PC-3 (cell line): ENCODE results near the gene DNAJC1. TPM values are rescaled to one million over a fixed set of nuclear protein-coding genes. Genes with fewer than 3 reads are reported as not detected.
A peak's percentile ranks its signal among the peaks of the same experiment; 100 is the strongest.
"Not testable (repeated sequence)": the region's sequence is repeated elsewhere in the genome, so short reads cannot be mapped to it uniquely, and the experiment has no call there.

Experiments used
- ATAC-seq: fragments of 200-7000 bp; cut with Tn5 transposase; 2 replicates; pipeline ENCODE4 v1.9.1; 2020; ENCODE audit warnings: mild to moderate bottlenecking, moderate library complexity
- BruUV-seq: library from RNA; stranded (reverse); fragments of 400-500 nt; replicated peaks from 2 replicates; lab custom pipeline; 2021; lab: Mats Ljungman, UMichigan
- CTCF ChIA-PET: fragments of 300-600 bp; sonication (Branson Sonifier 250); formaldehyde crosslinking; loops from one replicate; lab custom pipeline; 2022; ENCODE audit warnings: antibody characterized with exemption; lab: Charles Lee
- POLR2A ChIA-PET: fragments of 300-600 bp; sonication (Branson Sonifier 250); formaldehyde crosslinking; loops from one replicate; lab custom pipeline; 2022; ENCODE audit warnings: antibody characterized with exemption; ENCODE audit not compliant: unreplicated experiment; lab: Charles Lee
- DNase-seq: peaks from one replicate; pipeline ENCODE4 v3.0.0-alpha.2; 2015
- H2AFZ ChIP-seq: fragments of 300-600 bp; sonication (generic); 2 replicates; pipeline ENCODE4 v1.6.0; 2016; ENCODE audit warnings: antibody characterized with exemption, low read length
- H3F3A ChIP-seq: fragments of 300-600 bp; sonication (generic); one replicate; pipeline ENCODE4 v1.6.0; 2017; ENCODE audit warnings: antibody characterized with exemption, low read length, control low read depth, mild to moderate bottlenecking; ENCODE audit not compliant: unreplicated experiment
- H3K27ac ChIP-seq: fragments of 300-600 bp; sonication (generic); 2 replicates; pipeline ENCODE4 v1.5.1; 2016; ENCODE audit warnings: mild to moderate bottlenecking, low read length
- H3K27me3 ChIP-seq: fragments of 300-600 bp; sonication (generic); 2 replicates; pipeline ENCODE4 v1.6.1; 2016; ENCODE audit warnings: low read length, mixed read lengths
- H3K36me3 ChIP-seq: fragments of 300-600 bp; sonication (generic); 2 replicates; pipeline ENCODE4 v1.6.1; 2016; ENCODE audit warnings: low read depth, mixed run types, low read length, mixed read lengths
- H3K4me1 ChIP-seq: fragments of 300-600 bp; sonication (generic); 2 replicates; pipeline ENCODE4 v1.5.1; 2016; ENCODE audit warnings: low read length; ENCODE audit not compliant: insufficient read depth
- H3K4me2 ChIP-seq: fragments of 300-600 bp; sonication (generic); 2 replicates; pipeline ENCODE4 v1.6.0; 2016; ENCODE audit warnings: low read length
- H3K4me3 ChIP-seq: fragments of 300-600 bp; sonication (generic); 2 replicates; pipeline ENCODE4 v1.5.1; 2016; ENCODE audit warnings: mild to moderate bottlenecking, low read length, mixed read lengths
- H3K79me2 ChIP-seq: fragments of 300-600 bp; sonication (generic); 2 replicates; pipeline ENCODE4 v1.6.1; 2017; ENCODE audit warnings: low read length, mixed read lengths
- H3K9ac ChIP-seq: fragments of 300-600 bp; sonication (generic); 2 replicates; pipeline ENCODE4 v1.6.0; 2016; ENCODE audit warnings: mild to moderate bottlenecking, low read length
- H3K9me2 ChIP-seq: fragments of 300-600 bp; sonication (generic); replicated peaks from 2 replicates; pipeline ENCODE4 v1.6.1; 2016; ENCODE audit warnings: mixed run types, low read length, mixed read lengths
- H3K9me3 ChIP-seq: fragments of 300-600 bp; sonication (generic); 2 replicates; pipeline ENCODE4 v1.6.1; 2016; ENCODE audit warnings: low read length, mixed read lengths
- H4K20me1 ChIP-seq: fragments of 300-600 bp; sonication (generic); 2 replicates; pipeline ENCODE4 v1.6.1; 2016; ENCODE audit warnings: low read length, mixed read lengths
- EZH2 ChIP-seq: fragments of 300-600 bp; sonication (generic); IDR thresholded peaks from one replicate; pipeline ENCODE4 v1.6.1; 2017; ENCODE audit warnings: antibody characterized with exemption, mild to moderate bottlenecking, low read length; ENCODE audit not compliant: unreplicated experiment
- EZH2phosphoT487 ChIP-seq: fragments of 300-600 bp; sonication (generic); IDR thresholded peaks from 2 replicates; pipeline ENCODE4 v1.6.1; 2018; ENCODE audit warnings: mild to moderate bottlenecking, antibody characterized with exemption, low read length, borderline replicate concordance
- intact Hi-C: fragments of 100-400 bp; cut with micrococcal nuclease; formaldehyde crosslinking; loops from 2 replicates; pipeline ENCODE4 v1.9.0; 2023
- total RNA-seq: library from RNA; depleted of rRNA; stranded (reverse); fragments of >200 nt; gene quantifications from 2 replicates; pipeline ENCODE4 v1.2.3, GENCODE V29; 2014
- TF ChIP-seq, protein P1 (sequence below): fragments of 300-600 bp; sonication (generic); conservative IDR thresholded peaks from 2 replicates; pipeline ENCODE4 v1.5.1; 2017; ENCODE audit warnings: antibody characterized with exemption, low read depth, mild to moderate bottlenecking, low read length

DNAJC1 gene
- total RNA-seq, 1 experiment from 2014 or later, result 53.4 TPM

- ATAC-seq, result no peak
- CTCF ChIA-PET, result no interaction called here
- TF ChIP-seq EZH2phosphoT487, result no peak
- no peak for TF ChIP-seq EZH2
- TF ChIP-seq, protein P1, sequence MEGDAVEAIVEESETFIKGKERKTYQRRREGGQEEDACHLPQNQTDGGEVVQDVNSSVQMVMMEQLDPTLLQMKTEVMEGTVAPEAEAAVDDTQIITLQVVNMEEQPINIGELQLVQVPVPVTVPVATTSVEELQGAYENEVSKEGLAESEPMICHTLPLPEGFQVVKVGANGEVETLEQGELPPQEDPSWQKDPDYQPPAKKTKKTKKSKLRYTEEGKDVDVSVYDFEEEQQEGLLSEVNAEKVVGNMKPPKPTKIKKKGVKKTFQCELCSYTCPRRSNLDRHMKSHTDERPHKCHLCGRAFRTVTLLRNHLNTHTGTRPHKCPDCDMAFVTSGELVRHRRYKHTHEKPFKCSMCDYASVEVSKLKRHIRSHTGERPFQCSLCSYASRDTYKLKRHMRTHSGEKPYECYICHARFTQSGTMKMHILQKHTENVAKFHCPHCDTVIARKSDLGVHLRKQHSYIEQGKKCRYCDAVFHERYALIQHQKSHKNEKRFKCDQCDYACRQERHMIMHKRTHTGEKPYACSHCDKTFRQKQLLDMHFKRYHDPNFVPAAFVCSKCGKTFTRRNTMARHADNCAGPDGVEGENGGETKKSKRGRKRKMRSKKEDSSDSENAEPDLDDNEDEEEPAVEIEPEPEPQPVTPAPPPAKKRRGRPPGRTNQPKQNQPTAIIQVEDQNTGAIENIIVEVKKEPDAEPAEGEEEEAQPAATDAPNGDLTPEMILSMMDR, result no peak
These were observed 284.0 kb downstream of the DNAJC1 start for GRCh38 chr10:21719502-21719901.

GRCh38 chr10:21717437-21718054 lies 286.0 kb downstream of the DNAJC1 start:
- H3K36me3 ChIP-seq, ATAC-seq, H3F3A ChIP-seq, intact Hi-C loops, H3K27me3 ChIP-seq, H3K4me3 ChIP-seq, H4K20me1 ChIP-seq, CTCF ChIA-PET, H3K27ac ChIP-seq, BruUV-seq, H3K9ac ChIP-seq, DNase-seq, H3K9me3 ChIP-seq, H3K79me2 ChIP-seq, POLR2A ChIA-PET, H3K9me2 ChIP-seq, H3K4me2 ChIP-seq, H2AFZ ChIP-seq: not testable (repeated sequence)
- H3K4me1 ChIP-seq, result peaks cover 11% of the 10 kb centered on the region

More at GRCh38 chr10:21719502-21719901, 284.0 kb downstream of the DNAJC1 start:
- no peaks in the 10 kb centered on the region for H3F3A ChIP-seq
- no TSS peak for BruUV-seq
- DNase-seq, result no peak
- intact Hi-C loops, result no loop called here
- 0 out of 2 replicates have a peak, but pooled peaks cover 5% of the 10 kb centered on the region for H4K20me1 ChIP-seq
- POLR2A ChIA-PET, result no interaction called here
- no peak overlapping the region for H3K4me2 ChIP-seq
- H3K9me3 ChIP-seq, result no peaks in the 10 kb centered on the region
- H3K4me3 ChIP-seq, result no peak overlapping the region
- H3K36me3 ChIP-seq, result no peaks in the 10 kb centered on the region
- no peaks in the 10 kb centered on the region for H3K79me2 ChIP-seq
- H3K27me3 ChIP-seq, result no peaks in the 10 kb centered on the region
- H3K9me2 ChIP-seq, result no peaks in the 10 kb centered on the region
- no peak overlapping the region for H2AFZ ChIP-seq
- peaks cover 19% of the 10 kb centered on the region for H3K4me1 ChIP-seq
- no peak overlapping the region for H3K9ac ChIP-seq
- H3K27ac ChIP-seq, result no peak overlapping the region

GRCh38 chr10:21715531-21716195 lies 287.9 kb downstream of the DNAJC1 start:
- no peak overlapping the region for H2AFZ ChIP-seq
- H3F3A ChIP-seq, result no peaks in the 10 kb centered on the region
- ATAC-seq (peak; percentile 76), DNase-seq (peak; percentile 41)
- TF ChIP-seq, protein P1, result no peak
- TF ChIP-seq EZH2phosphoT487, result no peak
- H3K9me2 ChIP-seq, result no peaks in the 10 kb centered on the region
- H3K79me2 ChIP-seq, result no peaks in the 10 kb centered on the region
- no peaks in the 10 kb centered on the region for H3K36me3 ChIP-seq
- H3K4me3 ChIP-seq, result no peak overlapping the region
- H3K4me2 ChIP-seq, result peak overlapping the region; percentile 8; the same call in 1 of the 2 replicates
- H3K27me3 ChIP-seq, result no peaks in the 10 kb centered on the region
- no peaks in the 10 kb centered on the region for H4K20me1 ChIP-seq
- peaks cover 11% of the 10 kb centered on the region for H3K4me1 ChIP-seq
- intact Hi-C loops, result no loop called here
- H3K27ac ChIP-seq, result no peak overlapping the region
- H3K9me3 ChIP-seq, result no peaks in the 10 kb centered on the region
- no TSS peak for BruUV-seq
- ChIA-PET CTCF (interaction anchor here (0.6 kb wide), 1 partner anchor 219 kb away, joined by 3 read pairs; no protein-coding TSS in a partner anchor), POLR2A (interaction anchor here (0.6 kb wide), 1 partner anchor 16 kb away, joined by 3 read pairs; no protein-coding TSS in a partner anchor)
- no peak overlapping the region for H3K9ac ChIP-seq
